Tibial nerve (tissue), 4 donors: ENCODE data around the gene BICDL1.
"Not testable (repeated sequence)": the region's sequence is repeated elsewhere in the genome, so short reads cannot be mapped to it uniquely, and the experiment has no call there.

ENCODE experiments used
- EP300 ChIP-seq, 2 donors: sonication (generic); formaldehyde crosslinking; IDR thresholded peaks; one replicate each; pipeline ENCODE4 v1.6.1; 2017; ENCODE audit warnings: antibody characterized with exemption in 2 of 2, mild to moderate bottlenecking in 1 of 2
- TF ChIP-seq, protein P1 (sequence below), 5 experiments: fragments of 200-600 bp in 3 of 5; fragments of 450-650 bp in 2 of 5; sonication (generic) in 3 of 5; IDR thresholded peaks; one replicate each; pipeline ENCODE4 v1.5.1; 2016 to 2019; ENCODE audit warnings: antibody characterized with exemption in 5 of 5, mild to moderate bottlenecking in 3 of 5, moderate library complexity in 2 of 5

DNA sequence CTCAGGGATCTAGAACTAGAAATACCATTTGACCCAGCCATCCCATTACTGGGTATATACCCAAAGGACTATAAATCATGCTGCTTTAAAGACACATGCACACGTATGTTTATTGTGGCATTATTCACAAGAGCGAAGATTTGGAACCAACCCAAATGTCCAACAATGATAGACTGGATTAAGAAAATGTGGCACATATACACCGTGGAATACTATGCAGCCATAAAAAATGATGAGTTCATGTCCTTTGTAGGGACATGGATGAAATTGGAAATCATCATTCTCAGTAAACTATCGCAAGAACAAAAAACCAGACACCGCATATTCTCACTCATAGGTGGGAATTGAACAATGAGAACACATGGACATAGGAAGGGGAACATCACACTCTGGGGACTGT, 56.3 kb downstream of the BICDL1 start:
- TF ChIP-seq, protein P1, sequence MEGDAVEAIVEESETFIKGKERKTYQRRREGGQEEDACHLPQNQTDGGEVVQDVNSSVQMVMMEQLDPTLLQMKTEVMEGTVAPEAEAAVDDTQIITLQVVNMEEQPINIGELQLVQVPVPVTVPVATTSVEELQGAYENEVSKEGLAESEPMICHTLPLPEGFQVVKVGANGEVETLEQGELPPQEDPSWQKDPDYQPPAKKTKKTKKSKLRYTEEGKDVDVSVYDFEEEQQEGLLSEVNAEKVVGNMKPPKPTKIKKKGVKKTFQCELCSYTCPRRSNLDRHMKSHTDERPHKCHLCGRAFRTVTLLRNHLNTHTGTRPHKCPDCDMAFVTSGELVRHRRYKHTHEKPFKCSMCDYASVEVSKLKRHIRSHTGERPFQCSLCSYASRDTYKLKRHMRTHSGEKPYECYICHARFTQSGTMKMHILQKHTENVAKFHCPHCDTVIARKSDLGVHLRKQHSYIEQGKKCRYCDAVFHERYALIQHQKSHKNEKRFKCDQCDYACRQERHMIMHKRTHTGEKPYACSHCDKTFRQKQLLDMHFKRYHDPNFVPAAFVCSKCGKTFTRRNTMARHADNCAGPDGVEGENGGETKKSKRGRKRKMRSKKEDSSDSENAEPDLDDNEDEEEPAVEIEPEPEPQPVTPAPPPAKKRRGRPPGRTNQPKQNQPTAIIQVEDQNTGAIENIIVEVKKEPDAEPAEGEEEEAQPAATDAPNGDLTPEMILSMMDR (IDR thresholded peaks at IDR 0.05): not testable (repeated sequence)
- not testable (repeated sequence) for TF ChIP-seq EP300 (IDR thresholded peaks at IDR 0.05)
